NCI-H1436 (cell line): Measurements from ENCODE around the gene SLC4A9.
"Not testable (repeated sequence)": the region's sequence is repeated elsewhere in the genome, so short reads cannot be mapped to it uniquely, and the experiment has no call there.

Source experiments
- DNase-seq: peaks from one replicate; lab custom pipeline; 2025; lab: John Stamatoyannopoulos, UW

The SLC4A9 gene

GRCh38 chr5:140339636-140340035 lies 20.4 kb upstream of the SLC4A9 start:
- no peak for DNase-seq

- DNase-seq: no peak
Measured at GRCh38 chr5:140340605-140341121, 19.3 kb upstream of the SLC4A9 start.

GRCh38 chr5:140341591-140341990 lies 18.4 kb upstream of the SLC4A9 start:
- no peak for DNase-seq

- DNase-seq: no peak
Measured at GRCh38 chr5:140342287-140342686, 17.7 kb upstream of the SLC4A9 start.

- no peak for DNase-seq
Measured at GRCh38 chr5:140342896-140343295, 17.1 kb upstream of the SLC4A9 start.

- DNase-seq: not testable (repeated sequence)
Measured at GRCh38 chr5:140343849-140344248, 16.1 kb upstream of the SLC4A9 start.

- DNase-seq: no peak
Measured at GRCh38 chr5:140344683-140345423, 15.1 kb upstream of the SLC4A9 start.

- DNase-seq: no peak
Measured at GRCh38 chr5:140345919-140346347, 14.1 kb upstream of the SLC4A9 start.

GRCh38 chr5:140346348-140347221 lies 13.4 kb upstream of the SLC4A9 start, which contains the start of gene HBEGF:
Gene HBEGF, minus strand, starts transcription at chr5:140346603. Its CDS starts 275 bp downstream, at chr5:140346328.
- peak; percentile 24 for DNase-seq

- no peak for DNase-seq
Measured at GRCh38 chr5:140347360-140347759, 12.6 kb upstream of the SLC4A9 start.

GRCh38 chr5:140348104-140348503 lies 11.9 kb upstream of the SLC4A9 start:
- no peak for DNase-seq

GRCh38 chr5:140349244-140349643 lies 10.8 kb upstream of the SLC4A9 start:
- no peak for DNase-seq

- DNase-seq: peak; percentile 56
Measured at GRCh38 chr5:140351609-140352334, 8.2 kb upstream of the SLC4A9 start.

- no peak for DNase-seq
Measured at GRCh38 chr5:140355546-140355945, 4.4 kb upstream of the SLC4A9 start.

- no peak for DNase-seq
Measured at GRCh38 chr5:140356853-140357725, 2.9 kb upstream of the SLC4A9 start.

GRCh38 chr5:140357726-140358093 lies 2.3 kb upstream of the SLC4A9 start:
- DNase-seq: peak; percentile 80

GRCh38 chr5:140358738-140359310 lies 1.2 kb upstream of the SLC4A9 start:
- DNase-seq: no peak

GRCh38 chr5:140360681-140361479 lies 886 bp downstream of the SLC4A9 start:
- no peak for DNase-seq

GRCh38 chr5:140361901-140362300 lies 1.9 kb downstream of the SLC4A9 start:
- no peak for DNase-seq

- DNase-seq: no peak
Measured at GRCh38 chr5:140362311-140362710, 2.3 kb downstream of the SLC4A9 start.
